Activated CD8-positive, alpha-beta memory T cell treated with anti-CD3 and anti-CD28 coated beads for 36 hours (primary cell): ENCODE data around the gene SPSB1. TPM values are rescaled to one million over a fixed set of nuclear protein-coding genes. Genes with fewer than 3 reads are reported as not detected.
"Not testable (repeated sequence)": the region's sequence is repeated elsewhere in the genome, so short reads cannot be mapped to it uniquely, and the experiment has no call there.

Experiments
- CTCF ChIA-PET: fragments of 350-600 bp; sonication (Branson Sonifier 250); formaldehyde crosslinking; loops from one replicate; lab custom pipeline; 2021; ENCODE audit warnings: antibody characterized with exemption; lab: Charles Lee
- POLR2A ChIA-PET: fragments of 350-600 bp; sonication (Branson Sonifier 250); formaldehyde crosslinking; loops from one replicate; lab custom pipeline; 2021; ENCODE audit warnings: antibody characterized with exemption; lab: Charles Lee
- total RNA-seq, 2 experiments: library from RNA; stranded (reverse); gene quantifications; one replicate each; pipeline ENCODE4 v1.2.3, GENCODE V29; 2021

SPSB1 gene
- total RNA-seq, 2 experiments from 2014 or later = 0.40 to 0.44 TPM

DNA sequence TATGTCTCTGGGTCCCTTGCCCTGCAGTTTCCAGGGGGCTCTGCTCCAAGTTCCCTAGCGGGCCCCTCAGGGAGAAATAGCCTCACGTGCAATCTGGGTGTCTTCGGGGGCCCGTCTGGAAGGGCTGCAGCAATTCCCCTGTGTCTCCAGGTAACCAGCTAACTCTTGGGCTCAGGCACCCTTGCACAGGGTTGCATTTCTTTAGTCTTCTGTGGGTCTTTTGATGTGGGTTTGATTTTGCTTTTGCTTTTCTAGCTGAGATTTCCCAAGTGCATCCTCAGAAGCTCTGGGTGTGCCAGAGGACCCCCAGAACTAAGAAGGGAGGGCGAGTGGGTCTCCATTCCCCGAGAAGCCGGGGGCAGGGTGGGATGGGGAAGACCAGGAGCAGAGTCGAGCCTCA is 75.7 kb downstream of the SPSB1 start:
- POLR2A ChIA-PET = no interaction called here
- CTCF ChIA-PET = no interaction called here

GRCh38 chr1:9369964-9370788 is 77.5 kb downstream of the SPSB1 start:
- CTCF ChIA-PET = no interaction called here
- POLR2A ChIA-PET = no interaction called here

- CTCF ChIA-PET = interaction anchor here (0.7 kb wide), 1 partner anchor 1248 kb away, joined by 3 read pairs; no protein-coding TSS in a partner anchor
- POLR2A ChIA-PET = interaction anchor here (0.5 kb wide), 1 partner anchor 72 kb away, joined by 3 read pairs; no protein-coding TSS in a partner anchor
These were observed 78.8 kb downstream of the SPSB1 start for GRCh38 chr1:9371391-9371935.

- POLR2A ChIA-PET = interaction anchor here (0.5 kb wide), 1 partner anchor 72 kb away, joined by 3 read pairs; no protein-coding TSS in a partner anchor
- CTCF ChIA-PET = interaction anchor here (0.7 kb wide), 1 partner anchor 1248 kb away, joined by 3 read pairs; no protein-coding TSS in a partner anchor
These were observed 79.3 kb downstream of the SPSB1 start for GRCh38 chr1:9371951-9372350.

- POLR2A ChIA-PET = no interaction called here
- CTCF ChIA-PET = no interaction called here
These were observed 80.9 kb downstream of the SPSB1 start for GRCh38 chr1:9373619-9374018.

DNA sequence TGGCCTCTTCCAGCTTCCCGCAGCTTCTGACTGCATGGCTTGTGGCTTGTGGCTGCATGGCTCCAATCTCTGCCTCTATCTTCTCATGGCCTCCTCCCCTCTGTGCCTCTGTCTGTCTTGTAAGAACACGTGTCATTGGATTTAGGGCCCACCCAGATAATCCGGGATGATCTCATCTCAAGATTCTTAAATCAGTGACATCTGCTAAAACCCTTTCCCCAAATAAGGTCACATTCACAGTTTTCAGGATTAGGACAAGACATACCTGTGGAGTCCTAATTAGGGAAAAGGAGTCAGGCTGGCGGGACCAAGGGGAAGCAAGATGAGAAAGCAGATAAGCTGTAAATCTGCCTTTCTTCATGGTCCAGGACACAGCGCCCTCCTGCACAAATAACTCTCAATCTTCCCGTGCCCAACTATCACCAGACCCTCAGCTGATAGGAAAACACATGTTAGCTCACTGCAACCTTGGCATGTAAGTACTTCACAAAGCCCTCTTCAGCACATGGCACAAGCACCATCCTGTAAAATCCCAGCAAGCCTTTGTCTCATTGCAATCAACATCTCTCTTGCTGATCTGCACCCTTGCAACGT is 82.2 kb downstream of the SPSB1 start:
- POLR2A ChIA-PET = no interaction called here
- CTCF ChIA-PET = no interaction called here

DNA sequence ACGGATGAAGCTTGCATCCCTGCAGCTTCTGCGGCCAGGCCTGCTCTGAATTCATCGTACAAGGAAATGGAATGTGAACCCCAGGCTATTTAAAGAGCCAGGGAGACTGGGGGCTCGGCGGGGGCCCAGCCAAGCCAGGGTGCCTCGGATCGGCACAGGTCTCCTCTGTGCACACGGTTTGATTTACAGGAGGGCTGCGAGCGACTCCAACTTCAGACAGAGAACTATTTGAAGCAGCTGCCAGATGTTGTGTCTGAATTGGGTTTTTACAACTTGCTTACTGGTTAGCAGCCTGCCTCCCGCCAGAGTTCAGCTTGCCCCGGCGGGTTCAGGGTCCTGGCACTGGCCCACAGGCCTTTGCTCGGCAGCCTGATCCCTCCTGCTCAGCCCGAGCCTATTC is 83.2 kb downstream of the SPSB1 start:
- CTCF ChIA-PET = no interaction called here
- POLR2A ChIA-PET = interaction anchor here (0.6 kb wide), 1 partner anchor 160 kb away, joined by 3 read pairs; no protein-coding TSS in a partner anchor

GRCh38 chr1:9376430-9376829 is 83.7 kb downstream of the SPSB1 start:
- ChIA-PET POLR2A (no interaction called here), CTCF (no interaction called here)

DNA sequence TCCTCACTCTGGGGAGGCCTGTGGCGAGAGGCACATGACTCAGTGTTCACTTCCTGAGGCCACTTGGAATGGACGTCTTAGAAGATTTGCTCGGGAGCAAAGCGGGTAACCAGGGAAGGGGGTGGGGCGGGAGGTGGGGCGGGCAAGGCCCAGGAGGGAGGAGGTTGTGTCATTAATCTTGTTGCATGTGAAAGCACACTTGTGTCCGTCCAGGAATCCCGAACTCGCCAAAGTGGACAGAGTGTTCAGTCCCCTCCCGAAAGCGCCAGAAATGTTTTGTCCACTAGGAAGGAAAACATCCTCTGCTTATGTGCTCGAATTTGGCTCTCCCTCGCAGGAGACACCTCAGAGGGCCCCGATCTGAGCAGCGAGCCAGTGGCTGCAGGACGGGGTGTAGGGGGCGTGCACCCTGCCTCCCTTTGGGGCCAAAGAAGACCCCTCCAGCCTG is 84.2 kb downstream of the SPSB1 start:
- POLR2A ChIA-PET = no interaction called here
- CTCF ChIA-PET = no interaction called here

DNA sequence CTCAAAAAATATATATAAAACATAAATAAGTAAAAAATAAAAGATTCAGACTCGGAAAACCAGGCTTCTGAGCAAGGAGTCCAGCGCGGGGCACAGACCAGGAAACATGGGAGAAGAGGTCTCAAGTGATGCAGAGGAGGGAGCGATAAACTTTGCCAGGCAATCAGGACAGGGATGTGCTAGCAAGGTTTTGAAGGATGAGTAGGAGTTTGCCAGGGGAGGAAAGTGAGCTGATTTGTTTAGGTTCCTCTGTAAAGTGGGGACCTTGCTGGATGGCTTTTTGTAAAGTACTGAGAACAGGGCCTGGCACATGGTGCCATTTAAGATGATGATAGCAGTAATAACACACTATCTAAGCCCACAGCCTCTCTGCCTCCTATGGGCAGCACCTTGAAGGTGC is 86.1 kb downstream of the SPSB1 start:
- ChIA-PET POLR2A (no interaction called here), CTCF (interaction anchor here (1.0 kb wide), 1 partner anchor 77 kb away, joined by 3 read pairs; no protein-coding TSS in a partner anchor)

GRCh38 chr1:9380711-9381110 is 88.0 kb downstream of the SPSB1 start:
- CTCF ChIA-PET = no interaction called here
- POLR2A ChIA-PET = no interaction called here

DNA sequence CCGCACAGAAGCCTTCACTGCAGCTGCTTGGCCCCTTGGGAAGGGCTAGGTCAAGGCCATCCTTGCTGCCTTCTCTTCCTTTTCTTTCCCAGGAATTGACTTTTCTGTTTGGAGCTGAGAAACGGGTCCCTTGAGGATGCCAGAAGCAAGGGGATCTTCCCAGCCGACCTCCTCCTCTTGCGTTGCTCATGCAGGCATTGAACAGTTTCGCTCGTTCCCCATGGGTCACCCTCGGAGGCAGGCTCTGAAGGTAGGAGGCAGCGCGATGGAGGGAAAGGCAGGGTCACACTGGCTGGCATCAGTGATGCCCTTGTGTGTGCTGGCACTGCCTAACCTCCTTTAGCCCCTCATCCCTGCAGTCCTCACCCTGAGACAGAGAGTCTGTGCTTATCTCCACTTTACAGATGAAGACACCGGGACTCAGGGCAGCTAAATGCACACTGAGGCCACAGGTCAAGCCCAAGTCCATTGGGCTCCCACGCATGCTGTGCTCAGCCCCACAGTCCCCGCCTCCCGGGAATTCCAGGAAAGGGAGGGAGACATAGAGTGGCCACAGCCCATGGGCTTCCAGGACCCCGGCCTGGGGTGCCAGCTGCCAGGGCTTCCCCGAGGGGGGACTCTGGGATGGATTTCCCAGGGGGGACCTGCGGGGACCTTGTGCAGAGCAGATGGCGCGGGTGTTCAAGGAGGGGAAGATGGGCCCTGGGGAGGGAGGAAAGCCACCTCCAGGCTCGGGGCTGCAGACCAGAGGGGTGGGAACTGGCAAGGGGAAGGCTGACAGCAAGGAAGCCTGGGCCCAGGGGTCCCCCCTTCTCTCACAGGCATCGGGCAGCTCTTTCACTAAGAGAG is 90.2 kb downstream of the SPSB1 start:
- ChIA-PET POLR2A (no interaction called here), CTCF (no interaction called here)

DNA sequence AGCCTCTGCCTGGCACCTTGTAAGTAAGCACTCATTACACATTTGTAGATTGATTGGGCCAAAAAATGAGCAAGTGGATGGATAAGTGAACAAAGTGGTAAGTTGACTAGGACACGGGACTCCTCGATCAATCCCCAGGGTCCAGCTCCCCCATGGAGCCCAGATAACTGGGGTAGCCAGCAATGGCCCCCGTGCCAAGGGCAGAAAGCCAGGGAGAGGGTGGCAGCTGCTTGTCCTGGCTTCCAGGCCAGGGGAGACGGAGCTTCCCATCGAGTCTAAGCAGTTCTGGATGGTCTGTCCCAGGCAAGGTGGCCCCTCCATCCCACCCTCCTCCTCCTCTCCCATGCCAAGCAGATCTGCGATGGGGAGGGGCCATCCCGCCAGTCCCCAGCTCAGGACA is 91.4 kb downstream of the SPSB1 start:
- POLR2A ChIA-PET = no interaction called here
- CTCF ChIA-PET = interaction anchor here (0.7 kb wide), 1 partner anchor 23 kb away, joined by 3 read pairs; no protein-coding TSS in a partner anchor

DNA sequence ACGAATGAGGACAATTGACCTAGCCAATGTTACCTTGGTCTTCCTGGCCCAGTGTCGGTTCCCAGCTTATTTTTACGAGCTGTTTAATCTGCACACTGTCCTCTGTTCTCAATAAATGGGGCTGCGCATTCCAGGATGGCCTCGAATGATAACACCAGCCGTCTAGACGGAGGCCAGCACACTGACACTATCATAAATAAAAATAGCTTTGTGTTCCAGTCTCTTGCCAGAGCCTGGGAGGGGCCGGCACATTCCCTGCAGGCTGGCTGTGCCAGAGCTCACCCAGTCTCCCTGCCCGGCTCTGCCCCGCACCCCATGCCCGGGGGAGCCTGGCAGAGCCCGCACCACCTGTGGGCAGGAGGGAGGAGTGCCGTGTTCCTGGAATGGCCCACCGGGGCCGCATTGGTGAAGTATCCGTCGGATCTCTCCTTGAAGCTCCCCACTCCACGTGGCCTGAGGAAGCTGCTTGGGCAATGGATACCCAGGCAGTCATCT is 92.1 kb downstream of the SPSB1 start:
- POLR2A ChIA-PET = no interaction called here

DNA sequence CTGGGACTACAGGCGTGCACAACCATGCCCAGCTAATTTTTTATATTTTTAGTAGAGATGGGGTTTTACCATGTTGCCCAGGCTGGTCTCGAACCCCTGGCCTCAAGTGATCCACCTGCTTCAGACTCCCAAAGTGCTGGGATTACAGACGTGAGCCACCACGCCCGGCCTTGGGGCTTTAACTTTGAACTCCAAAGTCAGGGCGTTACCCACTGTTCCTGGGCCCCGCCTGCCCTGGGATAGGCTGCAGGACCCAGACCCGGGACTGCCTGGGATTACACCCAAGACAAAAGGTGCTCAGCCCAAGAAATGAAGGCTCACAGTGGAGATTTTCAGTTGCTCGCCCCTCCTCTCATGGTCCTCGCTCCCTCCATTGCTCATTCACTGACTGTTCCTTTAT is 92.7 kb downstream of the SPSB1 start:
- CTCF ChIA-PET, POLR2A ChIA-PET: not testable (repeated sequence)

More for the DNA sequence above, 92.1 kb downstream of the SPSB1 start:
- CTCF ChIA-PET = interaction anchor here (0.7 kb wide), 1 partner anchor 22 kb away, joined by 3 read pairs; no protein-coding TSS in a partner anchor

GRCh38 chr1:9385801-9386573 is 93.3 kb downstream of the SPSB1 start:
- CTCF ChIA-PET = no interaction called here
- POLR2A ChIA-PET = no interaction called here

DNA sequence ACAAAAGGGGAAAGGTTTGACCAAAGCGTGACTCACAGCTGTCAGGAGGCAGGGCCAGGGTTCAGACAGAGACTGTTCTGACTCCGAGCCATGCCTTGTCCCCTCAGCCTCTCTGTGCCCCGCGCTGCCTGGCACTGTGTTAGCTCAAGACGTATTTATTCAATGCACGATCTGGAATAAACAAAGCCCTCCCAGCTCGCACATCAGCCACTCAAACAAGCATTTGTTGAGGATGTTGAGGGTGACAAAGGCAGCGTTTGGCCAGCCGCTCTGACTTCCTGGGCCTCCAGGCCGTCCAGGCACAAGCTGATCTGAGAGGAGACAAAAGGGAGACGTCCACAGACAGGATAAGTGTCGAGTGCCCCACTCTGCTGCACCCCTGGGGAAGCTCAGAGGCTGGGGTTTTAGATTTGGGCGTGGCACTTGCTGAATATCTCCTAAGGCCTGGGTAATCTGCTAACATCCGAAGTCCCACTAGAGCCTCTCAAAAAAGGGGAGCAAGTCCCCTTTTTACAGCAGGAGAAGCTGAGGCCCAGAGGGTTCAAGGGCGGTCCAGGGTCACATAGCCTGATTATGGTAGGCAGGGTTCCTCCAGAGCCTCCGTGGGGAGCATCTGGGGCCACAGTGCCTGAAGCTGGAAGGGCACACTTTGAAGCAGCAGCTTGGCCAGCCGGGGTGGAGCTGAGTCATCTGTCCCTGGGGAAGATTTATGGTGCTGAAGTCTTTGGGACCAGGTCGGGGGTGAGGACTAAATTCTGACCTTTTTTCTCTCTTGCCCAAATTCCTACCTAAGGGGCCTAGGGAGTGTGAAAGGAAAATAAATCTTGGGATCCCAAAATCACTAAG is 95.9 kb downstream of the SPSB1 start:
- ChIA-PET CTCF (no interaction called here), POLR2A (no interaction called here)
